GM04503 (cell line): ENCODE data around the gene PSME3IP1.

Experiments
- DNase-seq: peaks from one replicate; pipeline ENCODE4 v3.0.0-alpha.2; 2012; ENCODE audit warnings: low read depth

PSME3IP1 gene

DNA sequence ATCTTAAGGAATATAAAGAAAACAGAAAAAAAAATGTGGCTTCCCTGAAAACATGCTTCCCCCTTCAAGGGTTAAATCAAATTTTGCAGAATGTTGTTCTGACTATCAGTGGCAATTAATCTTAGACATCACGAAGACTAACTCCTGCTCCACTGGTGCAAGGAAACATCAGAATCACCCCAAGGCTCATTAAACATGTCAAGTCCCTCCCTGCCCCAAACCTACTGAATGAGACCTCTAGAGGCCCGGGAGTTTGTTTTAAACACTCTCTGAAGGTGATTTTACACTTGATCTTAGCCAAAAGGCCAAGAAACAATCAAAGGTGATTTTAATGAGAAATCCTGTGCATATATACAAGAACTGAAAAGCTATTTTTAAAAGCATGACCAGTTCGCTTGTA lies 18.3 kb downstream of the PSME3IP1 start:
- DNase-seq, result no peak

GRCh38 chr16:57166951-57167350 lies 18.9 kb downstream of the PSME3IP1 start:
- no peak for DNase-seq

GRCh38 chr16:57166451-57166850 lies 19.4 kb downstream of the PSME3IP1 start:
- DNase-seq, result no peak

GRCh38 chr16:57165938-57166337 lies 19.9 kb downstream of the PSME3IP1 start:
- no peak for DNase-seq

DNA sequence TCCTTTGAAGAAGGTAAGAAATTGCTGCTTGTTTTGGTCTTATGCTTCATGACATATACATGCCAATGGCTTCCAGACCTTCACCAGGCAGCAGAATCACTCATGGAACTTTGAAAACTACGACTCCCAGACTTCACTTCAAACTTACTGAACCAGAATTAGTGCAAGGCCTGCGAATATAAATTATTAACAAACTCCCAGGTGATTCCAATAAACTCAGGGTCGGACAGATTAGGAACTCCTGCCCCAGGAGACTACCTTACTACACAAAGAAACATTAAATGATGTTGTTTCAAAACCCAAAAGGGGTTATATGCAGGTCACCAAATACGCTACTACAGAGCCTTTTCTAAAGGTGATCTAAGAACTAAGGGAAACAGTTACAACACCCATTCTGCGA lies 20.4 kb downstream of the PSME3IP1 start:
- DNase-seq, result no peak

- no peak for DNase-seq
Measured at GRCh38 chr16:57163842-57164241, 22.0 kb downstream of the PSME3IP1 start.

DNA sequence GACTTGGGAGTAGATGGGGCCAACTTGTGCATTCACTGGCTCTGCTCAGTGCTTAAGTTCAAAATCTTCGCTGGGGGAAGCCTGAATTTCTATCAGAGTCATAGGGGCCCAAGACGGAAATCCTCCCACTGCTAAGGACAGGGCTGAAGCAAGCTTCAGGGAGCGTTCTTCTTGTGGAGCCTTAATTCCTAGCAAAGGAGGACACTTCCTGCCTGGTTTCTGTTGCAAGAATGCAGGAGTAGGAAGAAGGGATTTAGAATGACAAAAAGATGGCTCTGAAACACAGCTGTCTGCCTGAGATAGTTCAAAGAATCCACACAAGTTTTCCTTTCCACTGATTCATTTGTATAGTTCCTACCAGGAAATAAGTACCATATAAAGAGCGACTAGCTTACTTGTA lies 26.4 kb downstream of the PSME3IP1 start:
- DNase-seq, result no peak

GRCh38 chr16:57157533-57157932 lies 28.3 kb downstream of the PSME3IP1 start:
- DNase-seq, result no peak

GRCh38 chr16:57156351-57156703 lies 29.5 kb downstream of the PSME3IP1 start:
- no peak for DNase-seq

GRCh38 chr16:57155702-57156350 lies 30.0 kb downstream of the PSME3IP1 start:
- DNase-seq, result no peak

- no peak for DNase-seq
Measured at GRCh38 chr16:57153841-57154240, 32.0 kb downstream of the PSME3IP1 start.

DNA sequence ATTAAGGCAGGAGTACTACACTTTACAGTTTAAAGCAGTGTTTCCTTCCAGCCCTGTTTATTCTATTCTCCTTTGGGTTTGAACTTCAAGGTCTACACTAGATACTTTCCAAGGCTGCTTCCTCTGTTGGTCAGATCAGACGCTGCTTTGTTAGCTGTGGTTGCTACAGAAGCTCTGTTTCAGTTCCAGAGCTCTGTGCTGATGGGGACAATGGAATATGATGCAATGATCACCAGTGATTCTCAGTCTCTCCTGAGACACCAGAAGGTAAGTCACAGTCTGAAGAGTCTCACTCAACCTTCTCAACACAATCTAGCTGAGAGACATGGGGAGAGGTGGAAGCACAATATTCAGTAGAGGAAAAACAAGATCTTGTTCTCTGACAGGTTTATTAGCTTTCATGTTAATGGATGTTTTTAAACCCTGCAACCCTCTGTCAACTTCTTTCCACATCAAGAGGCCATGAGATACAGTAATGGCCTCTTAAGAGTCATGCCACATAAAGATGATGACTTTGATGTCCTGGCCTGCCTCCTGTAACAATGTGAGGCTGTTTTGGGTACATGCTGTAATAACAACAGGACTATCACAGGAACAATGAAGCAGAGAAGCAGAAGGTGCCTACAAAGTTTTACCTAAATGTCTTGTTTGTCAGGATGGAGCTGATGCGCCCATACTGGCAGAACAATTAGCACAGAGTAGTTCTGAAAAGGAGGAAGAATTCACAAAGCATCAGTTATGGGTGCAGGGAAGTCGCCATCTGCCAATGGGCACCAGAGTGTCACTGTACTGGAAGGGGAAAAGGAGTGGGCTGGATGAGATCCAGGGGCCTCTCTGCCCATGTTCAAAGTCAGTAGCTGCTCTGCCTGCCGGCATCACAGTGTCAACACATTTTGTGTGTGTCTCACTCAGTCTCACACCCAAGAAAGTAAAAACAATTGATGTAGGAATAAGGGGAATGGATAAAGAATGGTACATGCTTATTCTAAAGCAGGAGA lies 33.4 kb downstream of the PSME3IP1 start:
- DNase-seq, result no peak

DNA sequence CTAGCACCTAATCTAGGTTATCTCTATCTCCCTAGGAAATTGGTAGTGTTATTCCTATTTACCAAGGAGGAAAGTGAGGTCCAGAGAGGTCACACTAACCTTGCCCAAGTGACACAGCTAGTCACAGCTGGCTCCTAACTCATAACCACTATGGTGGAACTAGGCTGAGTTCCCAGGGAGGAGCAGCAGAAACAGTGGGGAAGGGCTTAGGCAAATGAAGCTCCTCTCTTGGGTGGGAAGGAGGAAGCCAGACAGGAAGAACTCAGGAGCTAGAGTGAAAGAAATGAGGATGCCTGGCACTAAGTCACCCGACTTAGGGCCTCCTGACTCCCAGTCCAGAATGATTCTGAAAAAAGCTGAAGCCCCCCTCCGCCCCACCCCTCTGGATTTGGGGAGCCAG lies 34.5 kb downstream of the PSME3IP1 start:
- DNase-seq, result no peak

DNA sequence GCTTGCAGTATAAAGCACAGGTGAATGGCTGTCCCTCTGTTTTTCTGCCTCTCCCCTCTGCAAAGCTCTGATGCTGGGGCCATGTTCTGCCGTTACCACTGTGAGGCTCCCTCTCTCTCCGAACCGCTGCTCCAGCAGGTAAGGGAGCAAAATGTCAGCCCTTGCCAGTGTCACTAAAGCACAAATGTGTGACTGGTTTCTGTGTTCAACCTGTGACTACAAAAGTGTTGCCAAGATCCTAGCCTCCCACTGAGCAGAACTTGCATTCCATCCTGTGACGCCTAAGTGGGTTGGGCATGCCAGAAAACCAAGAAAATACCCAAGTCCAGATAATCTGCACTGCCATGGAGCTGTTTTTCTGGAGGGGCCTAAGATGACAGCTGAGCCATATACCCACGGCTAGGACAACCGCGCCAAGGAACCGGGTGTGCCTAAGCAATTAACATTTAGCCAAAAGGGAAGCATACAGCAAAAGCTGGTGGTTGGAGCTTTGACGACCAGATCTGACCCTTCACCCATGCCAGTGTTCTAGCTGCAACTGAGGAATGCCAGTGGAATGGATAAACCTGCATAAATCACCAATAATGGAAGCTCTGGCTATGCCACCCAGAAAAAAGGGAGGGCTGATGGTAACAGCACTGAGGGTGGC lies 35.0 kb downstream of the PSME3IP1 start:
- DNase-seq, result no peak

DNA sequence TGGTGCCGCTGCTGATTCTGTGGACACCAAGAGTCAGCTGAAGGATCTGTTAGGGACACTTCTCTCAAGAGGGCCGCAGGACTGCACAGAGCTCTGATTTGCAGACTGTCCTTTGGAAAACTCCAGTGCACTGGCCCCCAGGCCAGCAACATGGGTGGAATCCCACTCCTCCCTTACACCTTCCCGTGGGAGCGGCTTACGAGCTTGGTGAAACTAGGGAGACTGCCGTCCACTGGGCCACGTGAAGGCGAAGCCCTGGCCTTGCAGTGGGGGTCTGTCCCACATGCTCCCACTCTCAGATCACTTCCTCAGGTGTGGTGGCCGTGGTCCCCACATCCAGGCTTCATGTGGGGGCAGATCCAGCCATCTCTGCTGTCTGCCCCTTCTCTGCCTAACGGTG lies 36.4 kb downstream of the PSME3IP1 start:
- no peak for DNase-seq

DNA sequence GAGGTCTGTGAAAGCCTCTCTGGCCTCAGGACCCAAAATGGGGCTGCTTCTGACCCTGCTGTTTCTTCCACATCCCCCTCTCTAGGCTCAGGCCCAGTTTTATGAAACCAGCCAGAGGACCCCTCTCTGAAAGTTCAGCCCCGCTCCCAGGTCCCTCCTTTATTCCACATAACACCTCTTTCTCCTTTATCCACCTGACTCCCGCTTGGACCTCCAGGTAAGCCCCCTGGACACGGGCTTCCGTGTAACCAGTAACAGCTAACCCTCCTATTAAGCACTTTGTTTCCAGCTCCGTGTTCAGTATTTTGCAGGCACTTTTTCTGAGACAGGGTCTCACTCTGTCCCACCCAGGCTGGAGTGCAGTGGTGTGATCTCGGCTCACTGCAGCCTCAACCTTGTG lies 37.4 kb downstream of the PSME3IP1 start:
- no peak for DNase-seq

DNA sequence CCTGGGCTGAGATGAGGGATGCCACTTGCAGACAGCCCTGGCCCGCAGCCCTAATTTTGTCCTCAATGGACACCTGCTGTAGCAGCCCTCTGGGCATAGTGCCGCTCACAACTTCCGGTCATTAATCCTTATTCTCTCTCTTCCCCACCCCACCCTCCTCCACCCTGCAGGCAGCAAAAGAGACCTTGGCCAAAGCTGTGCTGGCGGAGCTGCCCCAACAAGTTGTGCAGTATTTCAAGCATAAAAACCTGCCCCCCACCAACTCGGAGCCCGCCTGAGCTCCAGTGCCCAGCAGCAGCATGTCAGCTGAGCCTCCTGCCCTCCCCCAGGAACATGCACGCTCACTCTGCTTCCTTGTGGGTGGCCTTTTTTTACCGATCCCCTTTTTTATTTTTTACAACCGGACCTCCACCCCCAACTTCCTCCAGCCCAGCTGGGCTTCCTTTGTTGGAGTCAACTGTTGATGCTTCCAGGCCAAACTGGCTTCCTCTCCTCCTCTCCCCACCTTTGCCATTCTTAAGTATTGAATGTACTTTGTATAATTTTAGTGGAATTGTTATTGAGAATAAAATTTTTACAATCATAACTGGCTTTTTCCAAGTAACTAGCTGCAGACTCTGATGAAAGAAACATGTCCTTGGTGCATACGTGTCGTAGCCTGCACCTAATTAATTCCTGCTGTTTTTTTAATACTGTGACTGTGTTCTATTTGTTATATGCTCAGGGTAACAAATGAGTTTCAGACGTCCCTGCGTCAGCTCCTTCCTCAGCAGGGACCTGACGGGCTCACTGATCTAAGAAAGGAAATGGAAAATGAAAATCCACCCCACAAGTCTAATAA lies 38.2 kb downstream of the PSME3IP1 start:
- peak; percentile 21 for DNase-seq

DNA sequence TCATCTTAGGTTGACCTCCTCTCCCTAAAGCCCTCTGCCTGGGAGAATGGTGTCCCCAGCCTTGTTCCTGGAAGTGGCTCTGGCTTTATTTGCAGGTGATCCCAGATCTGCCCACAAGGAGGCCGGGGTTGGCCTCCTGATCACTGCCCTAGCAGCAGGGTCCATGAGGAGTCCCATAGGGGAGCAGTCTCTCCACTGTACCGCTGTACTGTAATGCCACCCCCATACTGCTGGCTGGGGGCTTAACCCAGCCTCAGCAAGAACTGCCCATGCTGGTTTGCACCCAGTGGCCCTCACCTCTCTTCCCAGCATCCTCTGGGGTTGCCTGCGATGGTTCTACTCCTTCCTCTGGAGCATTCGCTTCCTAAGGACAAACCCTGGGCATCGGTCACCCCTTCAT lies 39.1 kb downstream of the PSME3IP1 start:
- no peak for DNase-seq

DNA sequence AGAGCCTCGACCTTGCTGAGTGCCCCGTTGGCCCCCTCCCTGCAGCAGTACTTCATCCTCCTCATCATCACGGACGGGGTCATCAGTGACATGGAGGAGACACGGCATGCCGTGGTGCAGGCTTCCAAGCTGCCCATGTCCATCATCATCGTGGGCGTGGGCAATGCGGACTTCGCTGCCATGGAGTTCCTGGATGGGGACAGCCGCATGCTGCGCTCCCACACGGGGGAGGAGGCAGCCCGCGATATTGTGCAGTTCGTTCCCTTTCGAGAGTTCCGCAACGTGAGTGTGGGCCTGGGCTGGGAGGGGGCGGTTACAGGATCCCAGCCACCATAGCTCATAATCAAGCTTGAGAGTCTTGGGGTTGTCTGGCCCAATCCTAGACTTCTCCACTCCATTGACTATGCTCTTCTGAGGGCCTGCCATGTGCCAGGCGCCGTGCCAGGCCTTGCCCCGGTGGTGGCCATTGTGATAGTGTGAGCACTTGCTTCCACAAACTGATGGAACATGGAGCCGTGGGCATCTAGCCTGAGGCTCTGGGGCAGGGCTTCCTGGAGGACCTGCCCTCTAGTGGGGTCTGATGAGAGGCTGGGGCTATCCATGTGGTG lies 39.7 kb downstream of the PSME3IP1 start:
- no peak for DNase-seq

- no peak for DNase-seq
Measured at GRCh38 chr16:57145046-57146021, 40.5 kb downstream of the PSME3IP1 start.
